ENCODE measurements around the gene BIN2.
A peak's percentile ranks its signal among the peaks of the same experiment; 100 is the strongest.
"Not testable (repeated sequence)": the region's sequence is repeated elsewhere in the genome, so short reads cannot be mapped to it uniquely, and the experiment has no call there.

The BIN2 gene

GRCh38 chr12:51264297-51264696 lies 59.7 kb downstream of the BIN2 start:
- no peaks in the 10 kb centered on the region for H3K9me3 ChIP-seq
- no peak for DNase-seq

GRCh38 chr12:51263341-51263740 lies 60.6 kb downstream of the BIN2 start:
- no peak for TF ChIP-seq CTCF (IDR thresholded peaks at IDR 0.05; ENCODE audit: low read depth, low read length)
- Histone ChIP-seq H3K4me1 (no peaks in the 10 kb centered on the region), H3K4me3 (ENCODE audit: low read depth, low read length) (no peak overlapping the region), H3K27me3 (no peaks in the 10 kb centered on the region), H3K9me3 (no peaks in the 10 kb centered on the region), H3K36me3 (no peaks in the 10 kb centered on the region)
- DNase-seq = no peak

More at GRCh38 chr12:51264297-51264696, 59.7 kb downstream of the BIN2 start:
- H3K36me3 ChIP-seq = no peaks in the 10 kb centered on the region
- no peak overlapping the region for H3K4me3 ChIP-seq (ENCODE audit: low read depth, low read length)
- no peak for TF ChIP-seq CTCF (IDR thresholded peaks at IDR 0.05; ENCODE audit: low read depth, low read length)
- no peaks in the 10 kb centered on the region for H3K27me3 ChIP-seq
- H3K4me1 ChIP-seq = no peaks in the 10 kb centered on the region

GRCh38 chr12:51262758-51263177 lies 61.2 kb downstream of the BIN2 start:
- Histone ChIP-seq H3K4me1 (no peaks in the 10 kb centered on the region), H3K27me3 (no peaks in the 10 kb centered on the region), H3K9me3 (no peaks in the 10 kb centered on the region), H3K36me3 (no peaks in the 10 kb centered on the region), H3K4me3 (ENCODE audit: low read depth, low read length) (no peak overlapping the region)
- peak; percentile 52 for DNase-seq
- TF ChIP-seq CTCF (IDR thresholded peaks at IDR 0.05; ENCODE audit: low read depth, low read length) = peak; percentile 45; the same call in 1 of the 2 replicates

GRCh38 chr12:51259600-51259999 lies 64.4 kb downstream of the BIN2 start:
- H3K27me3 ChIP-seq = not testable (repeated sequence)

GRCh38 chr12:51254536-51254935 lies 69.4 kb downstream of the BIN2 start:
- no peak for DNase-seq
- no peaks in the 10 kb centered on the region for H3K36me3 ChIP-seq
- no peaks in the 10 kb centered on the region for H3K4me1 ChIP-seq
- no peak for TF ChIP-seq CTCF (IDR thresholded peaks at IDR 0.05; ENCODE audit: low read depth, low read length)
- no peaks in the 10 kb centered on the region for H3K9me3 ChIP-seq
- H3K27me3 ChIP-seq = no peaks in the 10 kb centered on the region
- H3K4me3 ChIP-seq (ENCODE audit: low read depth, low read length) = no peak overlapping the region

More at GRCh38 chr12:51259600-51259999, 64.4 kb downstream of the BIN2 start:
- H3K4me1 ChIP-seq; DNase-seq; H3K36me3 ChIP-seq; H3K9me3 ChIP-seq; H3K4me3 ChIP-seq (ENCODE audit: low read depth, low read length): not testable (repeated sequence)

GRCh38 chr12:51253276-51253675 lies 70.7 kb downstream of the BIN2 start:
- no peaks in the 10 kb centered on the region for H3K36me3 ChIP-seq
- no peak for DNase-seq
- H3K27me3 ChIP-seq = no peaks in the 10 kb centered on the region
- no peak overlapping the region for H3K4me3 ChIP-seq (ENCODE audit: low read depth, low read length)
- no peaks in the 10 kb centered on the region for H3K9me3 ChIP-seq
- no peak for TF ChIP-seq CTCF (IDR thresholded peaks at IDR 0.05; ENCODE audit: low read depth, low read length)
- no peaks in the 10 kb centered on the region for H3K4me1 ChIP-seq
